GM21786 (cell line): Measurements from ENCODE around the gene YTHDF1.

Experiments used
- ATAC-seq: cut with Tn5 transposase; IDR thresholded peaks from one replicate; pipeline ENCODE4 v1.9.1; 2021; ENCODE audit not compliant: unreplicated experiment

The YTHDF1 gene

GRCh38 chr20:63248835-63249591 is 33.1 kb upstream of the YTHDF1 start:
- no peak for ATAC-seq

GRCh38 chr20:63247671-63248228 is 31.8 kb upstream of the YTHDF1 start:
- no peak for ATAC-seq

- no peak for ATAC-seq
Measured at GRCh38 chr20:63246490-63247288, 30.8 kb upstream of the YTHDF1 start.

- no peak for ATAC-seq
Measured at GRCh38 chr20:63244468-63244867, 28.5 kb upstream of the YTHDF1 start.

DNA sequence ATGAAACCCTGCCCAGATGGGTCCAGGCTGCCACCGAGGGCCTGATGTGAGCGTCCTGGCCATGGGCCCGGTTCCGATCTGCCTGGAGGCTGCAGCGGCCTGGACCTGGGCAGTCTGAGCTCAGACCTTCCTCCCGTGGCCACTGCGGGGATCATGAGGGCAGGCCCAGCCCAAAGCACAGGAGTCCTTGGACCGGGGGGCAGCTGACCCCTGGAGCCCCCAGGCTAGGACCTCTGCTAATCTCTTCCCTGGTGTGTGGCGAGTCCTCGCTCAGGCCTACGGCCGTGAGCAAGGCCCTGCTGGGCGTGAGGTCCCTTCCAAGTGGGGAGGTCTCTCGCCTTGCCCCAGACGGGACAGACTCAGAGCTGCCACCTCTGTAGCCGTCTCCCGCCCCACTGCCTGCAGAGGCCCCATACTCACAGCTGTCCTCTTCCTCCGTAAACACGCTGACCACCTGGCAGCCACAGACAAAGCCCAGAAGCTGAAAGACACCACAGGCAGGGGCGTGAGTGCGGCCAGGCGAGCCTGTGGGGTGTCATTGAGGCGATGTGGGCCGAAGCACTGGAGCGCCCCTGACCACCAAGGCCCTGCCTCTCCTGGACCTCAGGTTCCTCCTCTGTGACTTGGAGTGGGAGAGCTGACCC is 27.8 kb upstream of the YTHDF1 start:
- ATAC-seq, result no peak

DNA sequence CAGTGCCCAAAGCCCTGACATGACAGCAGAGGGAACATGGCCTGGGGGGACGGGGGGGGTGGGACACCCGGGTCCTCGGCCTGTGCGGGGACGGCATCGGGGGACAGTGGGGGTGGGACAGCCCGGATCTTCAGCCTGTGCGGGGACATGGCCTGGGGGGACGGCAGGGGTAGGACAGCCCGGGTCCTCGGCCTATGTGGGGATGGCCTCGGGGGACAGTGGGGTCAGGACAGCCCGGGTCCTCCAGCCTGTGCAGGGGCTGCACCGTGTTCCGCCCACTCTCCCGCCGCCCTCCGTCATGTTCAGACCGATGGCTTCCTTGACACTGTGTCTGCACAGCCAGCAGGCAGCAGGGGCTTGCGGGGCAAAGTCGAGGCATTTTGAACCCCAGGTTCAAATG is 26.8 kb upstream of the YTHDF1 start:
- ATAC-seq, result no peak

DNA sequence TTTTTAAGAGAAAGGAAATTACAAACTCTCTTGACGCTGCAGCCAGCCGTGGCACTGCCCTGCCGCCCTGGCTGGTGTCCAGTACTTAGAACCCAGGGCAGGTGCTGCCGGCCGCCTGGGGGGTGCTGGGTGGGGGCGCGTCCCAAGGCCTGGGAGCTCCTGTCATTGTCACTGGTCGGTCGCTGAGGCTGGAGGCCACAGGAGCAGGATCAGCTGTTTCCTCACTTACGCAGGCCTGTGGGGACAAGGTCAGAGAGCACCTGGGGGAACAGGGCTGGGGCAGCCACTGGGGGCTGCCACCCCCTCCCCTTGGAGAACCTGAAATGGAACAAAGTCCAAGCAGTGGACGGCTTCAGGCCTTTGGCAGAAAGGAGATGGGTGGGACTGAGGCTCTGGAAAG is 25.3 kb upstream of the YTHDF1 start:
- ATAC-seq, result no peak

- ATAC-seq, result no peak
Measured at GRCh38 chr20:63240004-63240403, 24.1 kb upstream of the YTHDF1 start.

DNA sequence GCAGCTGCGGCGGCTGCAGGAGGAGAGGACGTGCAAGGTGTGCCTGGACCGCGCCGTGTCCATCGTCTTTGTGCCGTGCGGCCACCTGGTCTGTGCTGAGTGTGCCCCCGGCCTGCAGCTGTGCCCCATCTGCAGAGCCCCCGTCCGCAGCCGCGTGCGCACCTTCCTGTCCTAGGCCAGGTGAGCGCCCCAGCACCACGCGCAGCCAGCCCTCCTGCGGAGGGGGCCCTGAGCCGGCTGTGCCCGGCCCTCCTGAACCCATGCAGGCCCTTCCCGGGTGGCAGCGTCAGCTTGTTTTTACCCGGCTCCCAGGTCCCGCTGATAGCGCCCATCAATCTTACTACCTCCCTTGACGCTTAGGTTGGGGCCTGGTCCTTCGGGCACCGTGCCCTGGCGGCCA is 23.5 kb upstream of the YTHDF1 start:
- no peak for ATAC-seq

DNA sequence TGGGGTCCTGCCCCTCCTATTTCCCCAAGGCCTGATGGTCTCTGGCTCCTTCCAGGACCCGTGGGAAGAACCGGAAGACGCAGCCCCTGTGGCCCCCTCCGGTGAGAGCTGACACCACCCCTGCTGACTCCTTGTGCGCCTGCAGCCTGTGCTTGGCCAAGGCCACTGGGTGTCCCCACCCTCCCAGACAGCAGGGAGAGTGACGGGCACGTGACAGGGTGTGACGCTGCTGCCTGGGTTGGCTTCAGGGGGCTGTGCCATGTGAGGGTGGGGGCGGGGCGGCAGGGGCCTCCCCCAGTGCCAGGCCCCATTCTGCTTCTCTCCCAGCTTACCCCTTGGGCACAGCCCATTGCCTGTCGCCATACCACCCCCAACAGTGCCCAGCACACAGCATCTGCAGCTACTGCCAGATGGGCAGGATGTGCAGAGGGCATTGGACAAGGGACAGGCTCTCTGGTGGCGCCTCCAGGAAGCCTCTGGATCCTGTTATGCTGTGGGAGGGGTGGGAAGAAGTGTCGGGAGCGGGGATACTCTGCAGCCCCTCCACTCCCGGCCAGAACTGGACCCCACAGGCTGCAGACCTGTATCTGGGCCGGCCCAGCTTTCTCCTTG is 22.7 kb upstream of the YTHDF1 start:
- no peak for ATAC-seq

DNA sequence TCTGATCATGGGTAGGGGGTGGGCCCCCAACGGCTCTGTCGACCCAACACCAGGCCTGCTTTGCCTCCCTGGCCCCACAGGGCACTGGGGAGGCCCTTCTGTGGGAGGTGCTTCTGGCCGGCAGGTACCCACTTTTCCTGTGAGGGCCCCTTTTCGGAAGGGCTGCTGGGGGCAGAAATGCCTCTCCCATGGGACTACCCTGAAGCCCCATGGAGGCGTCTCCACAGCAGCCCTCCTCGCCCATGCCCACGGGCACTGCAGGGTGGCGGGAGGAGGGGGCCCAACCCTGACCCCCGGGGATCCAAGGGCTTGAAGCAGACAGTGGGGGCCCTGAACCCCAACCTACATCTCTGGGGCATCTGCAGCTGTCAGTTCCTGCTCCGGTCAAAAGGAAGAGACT is 22.1 kb upstream of the YTHDF1 start:
- no peak for ATAC-seq

- no peak for ATAC-seq
Measured at GRCh38 chr20:63236116-63236837, 20.3 kb upstream of the YTHDF1 start.

- no peak for ATAC-seq
Measured at GRCh38 chr20:63235399-63235983, 19.6 kb upstream of the YTHDF1 start, which contains the start of gene BIRC7. Gene BIRC7, plus strand, starts transcription at chr20:63235905. Its CDS starts 192 bp downstream, at chr20:63236097.

DNA sequence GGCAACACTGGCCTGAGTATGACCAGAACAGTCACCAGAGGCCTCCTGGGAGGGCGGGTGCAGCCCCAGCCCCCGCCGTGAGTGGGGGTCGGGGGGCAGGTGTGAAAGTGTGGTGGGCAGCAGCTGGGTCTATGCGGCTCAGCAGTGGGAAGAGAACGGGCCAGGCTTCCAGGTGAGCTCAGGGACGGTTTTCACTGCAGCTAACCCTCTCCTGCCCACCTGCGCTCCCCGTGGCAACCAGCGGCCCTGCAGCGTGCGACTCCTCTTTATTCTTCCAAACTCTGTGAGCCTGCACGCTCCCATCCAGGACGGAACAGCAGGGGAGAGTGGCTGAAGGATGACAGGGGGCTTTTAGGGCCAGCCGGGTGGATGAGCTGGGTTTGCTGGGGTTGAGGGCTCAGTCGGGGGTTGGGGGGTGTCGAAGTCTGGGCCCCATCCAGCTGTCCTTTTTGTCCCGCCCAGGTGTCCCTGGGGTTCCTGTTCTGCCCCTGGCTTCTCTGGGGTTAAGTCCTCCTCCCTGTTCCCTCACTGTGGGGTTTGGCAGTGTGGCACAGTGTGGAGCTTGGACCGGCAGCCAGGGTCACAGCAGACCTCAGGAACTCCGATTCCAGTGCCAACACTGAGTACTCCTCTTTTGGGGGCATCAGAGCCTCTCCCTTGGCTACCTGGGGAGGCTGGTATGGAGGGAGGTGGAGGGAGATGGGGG is 18.9 kb upstream of the YTHDF1 start:
- no peak for ATAC-seq

- no peak for ATAC-seq
Measured at GRCh38 chr20:63233924-63234323, 18.0 kb upstream of the YTHDF1 start.

- ATAC-seq, result no peak
Measured at GRCh38 chr20:63233061-63233344, 17.1 kb upstream of the YTHDF1 start.

DNA sequence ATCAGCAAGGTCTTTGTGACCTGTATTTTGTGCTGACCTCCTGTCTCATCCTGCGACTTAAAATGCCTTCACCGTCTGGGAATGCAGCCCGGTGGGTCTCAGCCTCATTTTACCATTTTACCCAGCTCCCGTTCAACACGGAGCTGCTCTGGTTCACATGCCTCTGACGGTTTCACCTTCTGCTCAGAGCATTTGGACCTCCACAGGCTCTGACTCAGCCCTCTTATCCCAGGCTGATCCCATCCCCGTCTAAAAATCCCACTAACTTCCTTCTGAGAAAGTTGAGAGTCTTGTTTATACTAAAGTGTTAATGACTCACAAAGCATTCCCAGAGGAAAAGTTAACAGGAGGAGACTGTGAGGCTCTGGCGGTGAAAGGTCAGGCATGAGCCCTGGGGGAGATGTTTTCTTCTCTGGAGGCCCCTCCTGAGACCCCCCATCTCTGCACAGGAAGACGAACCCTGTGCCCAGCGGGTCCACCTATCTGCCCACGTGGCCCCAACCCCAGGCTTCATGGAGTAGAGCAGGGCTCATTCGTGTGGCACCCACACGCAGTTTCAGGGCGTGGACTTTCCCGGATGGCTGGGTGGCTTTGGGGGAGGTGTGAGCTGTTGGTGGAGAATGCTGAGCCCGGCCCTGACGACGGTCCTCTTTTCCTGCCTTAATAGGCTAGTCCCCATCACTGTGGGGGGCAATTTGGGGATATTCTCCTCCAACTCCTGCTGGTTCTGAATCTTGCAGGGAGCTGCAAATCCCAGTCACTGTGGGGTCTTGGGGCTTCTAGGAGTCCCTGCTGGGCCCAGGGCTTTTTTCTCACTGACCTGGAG is 16.5 kb upstream of the YTHDF1 start:
- ATAC-seq, result no peak

DNA sequence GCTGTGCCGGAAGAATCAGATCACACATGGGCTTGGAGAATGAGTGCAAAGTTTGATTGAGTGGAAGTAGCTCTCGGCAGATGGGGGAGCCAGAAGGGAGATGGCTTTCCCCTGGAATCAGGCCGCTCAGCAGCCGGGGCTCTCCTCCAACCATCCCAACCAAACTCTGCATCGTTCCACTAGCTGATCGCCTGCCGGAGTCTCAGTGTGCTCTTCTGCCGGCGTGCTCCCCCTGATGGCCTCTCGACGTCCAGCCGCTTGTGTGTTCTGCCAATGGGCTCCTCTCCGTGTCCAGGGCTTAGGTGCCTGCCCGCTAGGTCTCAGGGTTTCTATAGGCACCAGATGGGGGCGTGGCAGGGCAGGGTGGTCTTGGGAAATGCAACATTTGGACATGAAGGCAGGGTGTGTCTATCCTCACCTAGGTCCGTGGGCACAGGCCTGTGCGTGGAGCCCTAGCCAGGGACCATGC is 14.9 kb upstream of the YTHDF1 start:
- ATAC-seq, result no peak

DNA sequence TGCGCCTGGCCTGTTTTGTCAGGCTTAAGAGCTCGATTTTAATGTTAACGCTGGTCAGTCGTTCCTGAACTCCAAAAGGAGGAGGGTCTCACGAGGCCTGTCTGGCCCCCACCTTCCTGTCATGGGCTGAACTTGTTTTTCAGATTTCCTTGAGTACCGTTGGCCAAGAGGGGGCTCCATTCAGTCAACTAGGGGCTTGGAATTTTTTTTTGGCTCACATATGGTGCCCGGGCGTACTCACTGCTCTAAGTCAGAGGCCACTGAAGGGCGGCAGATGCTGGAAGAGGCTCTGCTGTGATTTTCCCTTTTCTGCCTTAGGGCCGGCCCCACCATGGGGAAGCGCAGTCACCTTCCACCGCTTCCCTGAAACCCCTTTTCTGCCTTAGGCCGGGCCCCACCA is 12.9 kb upstream of the YTHDF1 start:
- no peak for ATAC-seq
